HCT116 (cell line): Measurements from ENCODE around the gene DOCK10. TPM values are rescaled to one million over a fixed set of nuclear protein-coding genes. Genes with fewer than 3 reads are reported as not detected.

ENCODE experiments used
- ATAC-seq: fragments of 200-7000 bp; cut with Tn5 transposase; 2 replicates; pipeline ENCODE4 v1.9.1; 2020; ENCODE audit warnings: mild to moderate bottlenecking, moderate library complexity
- BruUV-seq: library from RNA; stranded (reverse); fragments of 400-500 nt; replicated peaks from 2 replicates; lab custom pipeline; 2021; lab: Mats Ljungman, UMichigan
- CTCF ChIA-PET: fragments of 300-600 bp; sonication (Branson Sonifier 250); formaldehyde crosslinking; loops from one replicate; lab custom pipeline; 2021; ENCODE audit warnings: antibody characterized with exemption; lab: Charles Lee
- POLR2A ChIA-PET: fragments of 300-600, 350-600 bp; sonication (Branson Sonifier 250); formaldehyde crosslinking; loops from one replicate; lab custom pipeline; 2021; ENCODE audit warnings: antibody characterized with exemption; lab: Charles Lee
- RAD21 ChIA-PET, 2 experiments: fragments of 300-600 bp; sonication (Branson Sonifier 250); formaldehyde crosslinking; loops; one replicate each; lab custom pipeline; 2023; ENCODE audit warnings: low total read pairs in 2 of 2; ENCODE audit not compliant: uncharacterized antibody in 2 of 2, unreplicated experiment in 2 of 2, low non-redundant PET in 1 of 2; lab: Charles Lee
- DNase-seq: peaks from one replicate; pipeline ENCODE4 v3.0.0-alpha.2; 2010; ENCODE audit warnings: low read depth, low spot score
- H2AFZ ChIP-seq: fragments of 200-600 bp; shearing (Covaris generic), sonication (generic); 2 replicates; pipeline ENCODE4 v1.6.1; 2017; ENCODE audit warnings: low read depth, mixed run types, mixed read lengths, antibody characterized with exemption, low read length; ENCODE audit not compliant: poor library complexity, severe bottlenecking
- H3K27ac ChIP-seq: 2 replicates; pipeline ENCODE4 v1.5.1; 2012; ENCODE audit warnings: low read depth, low read length
- H3K27me3 ChIP-seq: fragments of 200-600 bp; sonication (generic); 2 replicates; pipeline ENCODE4 v1.6.1; 2016; ENCODE audit warnings: mixed run types, low read length, mixed read lengths; ENCODE audit not compliant: insufficient read depth
- H3K36me3 ChIP-seq, 2 experiments: fragments of 200-500 bp in 1 of 2; fragments of 200-600 bp in 1 of 2; sonication (Bioruptor generic) in 1 of 2; sonication (generic) in 1 of 2; 2 replicates each; pipeline versions ENCODE4 v1.5.1 to v1.6.1; 2014 to 2016; ENCODE audit warnings: low read length in 2 of 2, inconsistent platforms in 1 of 2, mixed read lengths in 1 of 2, mixed run types in 1 of 2; ENCODE audit not compliant: insufficient read depth in 2 of 2, control insufficient read depth in 1 of 2
- H3K4me1 ChIP-seq, 2 experiments: fragments of 200-600 bp in 1 of 2; sonication (generic) in 1 of 2; 2 replicates each; pipeline versions ENCODE4 v1.5.1 to v1.6.1; 2012 to 2017; ENCODE audit warnings: low read length in 2 of 2, inconsistent platforms in 1 of 2, mild to moderate bottlenecking in 1 of 2, mixed read lengths in 1 of 2, mixed run types in 1 of 2, moderate library complexity in 1 of 2; ENCODE audit not compliant: insufficient read depth in 2 of 2, control insufficient read depth in 1 of 2
- H3K4me2 ChIP-seq: fragments of 200-600 bp; sonication (generic); 2 replicates; pipeline ENCODE4 v1.6.1; 2017; ENCODE audit warnings: mixed run types, low read length, mixed read lengths
- H3K4me3 ChIP-seq, 2 experiments: fragments of 200-600 bp in 1 of 2; sonication (generic) in 1 of 2; replicated peaks in 1 of 2; 2 replicates each; pipeline ENCODE4 v1.5.1; 2011 to 2016; ENCODE audit warnings: low read length in 2 of 2, control low read depth in 1 of 2, low read depth in 1 of 2, mild to moderate bottlenecking in 1 of 2, mixed read lengths in 1 of 2, mixed run types in 1 of 2
- H3K79me2 ChIP-seq: fragments of 200-600 bp; sonication (generic); 2 replicates; pipeline ENCODE4 v1.6.1; 2017; ENCODE audit warnings: mild to moderate bottlenecking, mixed run types, low read length, moderate library complexity, mixed read lengths; ENCODE audit not compliant: insufficient read depth
- H3K9ac ChIP-seq: fragments of 200-600 bp; sonication (generic); 2 replicates; pipeline ENCODE4 v1.6.1; 2016; ENCODE audit warnings: low read length, mixed read lengths
- H3K9me2 ChIP-seq: fragments of 200-600 bp; sonication (generic), shearing (Covaris generic); 2 replicates; pipeline ENCODE4 v1.6.1; 2017; ENCODE audit warnings: mixed run types, mild to moderate bottlenecking, moderate library complexity; ENCODE audit not compliant: insufficient read depth
- H3K9me3 ChIP-seq, 2 experiments: fragments of 200-500 bp in 1 of 2; fragments of 200-600 bp in 1 of 2; sonication (Bioruptor generic) in 1 of 2; sonication (generic) in 1 of 2; 2 replicates each; pipeline ENCODE4 v1.6.1; 2014 to 2017; ENCODE audit warnings: low read length in 2 of 2, mixed read lengths in 2 of 2, inconsistent platforms in 1 of 2, low read depth in 1 of 2, mild to moderate bottlenecking in 1 of 2, mixed run types in 1 of 2, moderate library complexity in 1 of 2; ENCODE audit not compliant: control insufficient read depth in 1 of 2, insufficient read depth in 1 of 2
- H4K20me1 ChIP-seq: fragments of 200-600 bp; sonication (generic), shearing (Covaris generic); 2 replicates; pipeline ENCODE4 v1.6.1; 2017; ENCODE audit warnings: mixed run types, mild to moderate bottlenecking, moderate library complexity; ENCODE audit not compliant: insufficient read depth
- ELF1 ChIP-seq: IDR thresholded peaks from 2 replicates; pipeline ENCODE4 v1.6.1; 2012; ENCODE audit warnings: low read depth, borderline replicate concordance
- EZH2phosphoT487 ChIP-seq: fragments of 200-600 bp; IDR thresholded peaks from 2 replicates; pipeline ENCODE4 v1.6.1; 2018; ENCODE audit warnings: antibody characterized with exemption, borderline replicate concordance
- FOSL1 ChIP-seq: IDR thresholded peaks from 2 replicates; pipeline ENCODE4 v1.6.1; 2012; ENCODE audit warnings: low read depth
- JUND ChIP-seq: IDR thresholded peaks from 2 replicates; pipeline ENCODE4 v1.6.1; 2012
- POLR2AphosphoS5 ChIP-seq: IDR thresholded peaks from 2 replicates; pipeline ENCODE4 v1.6.1; 2011; ENCODE audit warnings: mild to moderate bottlenecking, low read depth, low read length, moderate library complexity
- RAD21 ChIP-seq: IDR thresholded peaks from 2 replicates; pipeline ENCODE4 v1.6.1; 2012; ENCODE audit warnings: low read depth, mild to moderate bottlenecking
- SIN3A ChIP-seq: IDR thresholded peaks from 2 replicates; pipeline ENCODE4 v1.6.1; 2012; ENCODE audit warnings: low read depth
- SP1 ChIP-seq: IDR thresholded peaks from 2 replicates; pipeline ENCODE4 v1.6.1; 2012; ENCODE audit warnings: low read depth
- SRF ChIP-seq: IDR thresholded peaks from 2 replicates; pipeline ENCODE4 v1.6.1; 2012; ENCODE audit warnings: low read depth
- TCF7L2 ChIP-seq: IDR thresholded peaks from 2 replicates; pipeline ENCODE4 v1.7.0; 2011; ENCODE audit warnings: borderline replicate concordance, inconsistent platforms; ENCODE audit not compliant: insufficient read depth, insufficient read length; ENCODE audit errors: extremely low read depth
- YY1 ChIP-seq: IDR thresholded peaks from 2 replicates; pipeline ENCODE4 v1.6.1; 2011; ENCODE audit warnings: low read length, low read depth, moderate library complexity, mild to moderate bottlenecking; ENCODE audit not compliant: insufficient replicate concordance; ENCODE audit errors: extremely low read depth
- ZFX ChIP-seq: fragments of 450-650 bp; IDR thresholded peaks from 2 replicates; pipeline ENCODE4 v1.6.1; 2017
- ZNF274 ChIP-seq: fragments of 200-500 bp; sonication (Bioruptor generic); IDR thresholded peaks from 2 replicates; pipeline ENCODE4 v1.6.1; 2014; ENCODE audit warnings: mild to moderate bottlenecking, low read depth, low read length, inconsistent platforms
- intact Hi-C: fragments of 100-400 bp; cut with micrococcal nuclease; formaldehyde crosslinking; loops from 2 replicates; pipeline ENCODE4 v1.10.0; 2022
- total RNA-seq: library from RNA; stranded (reverse); gene quantifications from one replicate; pipeline ENCODE4 v1.2.1, GENCODE V29; 2021; ENCODE audit not compliant: unreplicated experiment
- TF ChIP-seq, protein P1 (sequence below): IDR thresholded peaks from 2 replicates; pipeline ENCODE4 v1.6.1; 2012
- TF ChIP-seq, protein P2 (sequence below), 3 experiments: fragments of 200-600 bp in 1 of 3; sonication (generic) in 1 of 3; IDR thresholded peaks in 2 of 3; conservative IDR thresholded peaks in 1 of 3; 2 replicates each; pipeline ENCODE4 v1.5.1; 2012 to 2017; ENCODE audit warnings: low read depth in 2 of 3, low read length in 2 of 3, antibody characterized with exemption in 1 of 3, borderline replicate concordance in 1 of 3, control low read depth in 1 of 3, mild to moderate bottlenecking in 1 of 3, mixed read lengths in 1 of 3, mixed run types in 1 of 3, moderate library complexity in 1 of 3; ENCODE audit not compliant: insufficient read depth in 1 of 3
- TF ChIP-seq, protein P3 (sequence below): IDR thresholded peaks from 2 replicates; pipeline ENCODE4 v1.6.1; 2011; ENCODE audit warnings: mild to moderate bottlenecking, low read length, moderate library complexity; ENCODE audit not compliant: insufficient replicate concordance; ENCODE audit errors: extremely low read depth
- TF ChIP-seq, protein P4 (sequence below): IDR thresholded peaks from 2 replicates; pipeline ENCODE4 v1.6.1; 2012
- TF ChIP-seq, protein P5 (sequence below): IDR thresholded peaks from 2 replicates; pipeline ENCODE4 v1.6.1; 2012; ENCODE audit warnings: low read depth

The DOCK10 gene
- total RNA-seq, 1 experiment from 2014 or later = 0.54 TPM

DNA sequence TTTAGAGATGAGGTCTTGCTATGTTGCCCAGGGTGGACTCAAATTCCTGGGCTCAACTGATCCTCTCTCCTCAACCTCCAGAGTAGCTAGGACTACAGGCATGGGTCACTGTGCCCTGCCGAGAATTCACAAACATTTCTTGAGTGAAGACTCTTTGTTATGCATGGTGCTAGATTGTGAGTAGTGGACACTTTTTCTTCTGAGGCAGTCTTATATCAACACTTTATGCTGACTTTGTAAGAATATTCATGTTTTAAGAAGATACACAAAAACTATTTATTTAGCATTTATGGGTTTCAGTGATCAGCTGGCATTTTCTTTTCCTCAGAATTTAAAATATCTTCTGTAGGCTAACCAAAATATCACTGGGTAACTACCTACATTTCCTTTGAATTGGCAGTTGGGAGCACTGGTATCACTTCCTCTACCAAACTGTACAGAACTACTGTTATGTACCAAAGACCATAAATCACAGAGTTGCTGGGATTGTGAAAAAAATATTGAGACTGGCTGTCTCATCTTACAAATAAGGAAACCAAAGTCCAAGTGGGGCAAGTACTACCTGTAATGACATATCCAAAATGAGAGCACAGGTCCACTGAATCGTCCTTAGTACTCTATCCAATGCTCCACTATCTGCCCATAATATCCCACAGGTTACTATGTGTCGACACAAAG is 34.0 kb downstream of the DOCK10 start:
- Histone ChIP-seq H3K9me2 (no peaks in the 10 kb centered on the region), H3K4me1 (peaks cover 0 to 13% of the 10 kb centered on the region in 2 experiments; a peak in 2 of 4 replicates), H4K20me1 (no peaks in the 10 kb centered on the region), H3K4me2 (no peak overlapping the region), H2AFZ (no peak overlapping the region), H3K9me3 (no peaks in the 10 kb centered on the region), H3K4me3 (no peak overlapping the region), H3K9ac (no peak overlapping the region), H3K36me3 (no peaks in the 10 kb centered on the region), H3K27ac (no peak overlapping the region), H3K79me2 (no peaks in the 10 kb centered on the region), H3K27me3 (no peaks in the 10 kb centered on the region)
- intact Hi-C loops = loop anchor here (10.0 kb wide), 2 partner anchors 234 to 1034 kb away; no protein-coding TSS in a partner anchor
- ChIA-PET POLR2A (no interaction called here), RAD21 (no interaction called here), CTCF (no interaction called here)
- no TSS peak for BruUV-seq
- DNase-seq (no peak), ATAC-seq (no peak)
- TF ChIP-seq, protein P1, sequence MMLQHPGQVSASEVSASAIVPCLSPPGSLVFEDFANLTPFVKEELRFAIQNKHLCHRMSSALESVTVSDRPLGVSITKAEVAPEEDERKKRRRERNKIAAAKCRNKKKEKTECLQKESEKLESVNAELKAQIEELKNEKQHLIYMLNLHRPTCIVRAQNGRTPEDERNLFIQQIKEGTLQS = no peak
- TF ChIP-seq EZH2phosphoT487 = no peak
- TF ChIP-seq TCF7L2 = no peak
- TF ChIP-seq SIN3A = no peak
- no peak for TF ChIP-seq JUND
- TF ChIP-seq, protein P2, sequence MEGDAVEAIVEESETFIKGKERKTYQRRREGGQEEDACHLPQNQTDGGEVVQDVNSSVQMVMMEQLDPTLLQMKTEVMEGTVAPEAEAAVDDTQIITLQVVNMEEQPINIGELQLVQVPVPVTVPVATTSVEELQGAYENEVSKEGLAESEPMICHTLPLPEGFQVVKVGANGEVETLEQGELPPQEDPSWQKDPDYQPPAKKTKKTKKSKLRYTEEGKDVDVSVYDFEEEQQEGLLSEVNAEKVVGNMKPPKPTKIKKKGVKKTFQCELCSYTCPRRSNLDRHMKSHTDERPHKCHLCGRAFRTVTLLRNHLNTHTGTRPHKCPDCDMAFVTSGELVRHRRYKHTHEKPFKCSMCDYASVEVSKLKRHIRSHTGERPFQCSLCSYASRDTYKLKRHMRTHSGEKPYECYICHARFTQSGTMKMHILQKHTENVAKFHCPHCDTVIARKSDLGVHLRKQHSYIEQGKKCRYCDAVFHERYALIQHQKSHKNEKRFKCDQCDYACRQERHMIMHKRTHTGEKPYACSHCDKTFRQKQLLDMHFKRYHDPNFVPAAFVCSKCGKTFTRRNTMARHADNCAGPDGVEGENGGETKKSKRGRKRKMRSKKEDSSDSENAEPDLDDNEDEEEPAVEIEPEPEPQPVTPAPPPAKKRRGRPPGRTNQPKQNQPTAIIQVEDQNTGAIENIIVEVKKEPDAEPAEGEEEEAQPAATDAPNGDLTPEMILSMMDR (IDR thresholded peaks at IDR 0.05 in 2 of 3, conservative IDR thresholded peaks at IDR 0.05 in 1 of 3; ENCODE audit: borderline replicate concordance in 1 of 3, insufficient read depth in 1 of 3, low read depth in 2 of 3, low read length in 2 of 3) = no peak
- no peak for TF ChIP-seq ELF1
- TF ChIP-seq, protein P3, sequence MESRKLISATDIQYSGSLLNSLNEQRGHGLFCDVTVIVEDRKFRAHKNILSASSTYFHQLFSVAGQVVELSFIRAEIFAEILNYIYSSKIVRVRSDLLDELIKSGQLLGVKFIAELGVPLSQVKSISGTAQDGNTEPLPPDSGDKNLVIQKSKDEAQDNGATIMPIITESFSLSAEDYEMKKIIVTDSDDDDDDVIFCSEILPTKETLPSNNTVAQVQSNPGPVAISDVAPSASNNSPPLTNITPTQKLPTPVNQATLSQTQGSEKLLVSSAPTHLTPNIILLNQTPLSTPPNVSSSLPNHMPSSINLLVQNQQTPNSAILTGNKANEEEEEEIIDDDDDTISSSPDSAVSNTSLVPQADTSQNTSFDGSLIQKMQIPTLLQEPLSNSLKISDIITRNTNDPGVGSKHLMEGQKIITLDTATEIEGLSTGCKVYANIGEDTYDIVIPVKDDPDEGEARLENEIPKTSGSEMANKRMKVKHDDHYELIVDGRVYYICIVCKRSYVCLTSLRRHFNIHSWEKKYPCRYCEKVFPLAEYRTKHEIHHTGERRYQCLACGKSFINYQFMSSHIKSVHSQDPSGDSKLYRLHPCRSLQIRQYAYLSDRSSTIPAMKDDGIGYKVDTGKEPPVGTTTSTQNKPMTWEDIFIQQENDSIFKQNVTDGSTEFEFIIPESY = no peak
- TF ChIP-seq POLR2AphosphoS5 = no peak
- no peak for TF ChIP-seq ZNF274
- TF ChIP-seq, protein P4, sequence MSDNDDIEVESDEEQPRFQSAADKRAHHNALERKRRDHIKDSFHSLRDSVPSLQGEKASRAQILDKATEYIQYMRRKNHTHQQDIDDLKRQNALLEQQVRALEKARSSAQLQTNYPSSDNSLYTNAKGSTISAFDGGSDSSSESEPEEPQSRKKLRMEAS = no peak
- TF ChIP-seq YY1 = no peak
- no peak for TF ChIP-seq RAD21
- TF ChIP-seq SP1 = no peak
- TF ChIP-seq SRF = no peak
- TF ChIP-seq, protein P5, sequence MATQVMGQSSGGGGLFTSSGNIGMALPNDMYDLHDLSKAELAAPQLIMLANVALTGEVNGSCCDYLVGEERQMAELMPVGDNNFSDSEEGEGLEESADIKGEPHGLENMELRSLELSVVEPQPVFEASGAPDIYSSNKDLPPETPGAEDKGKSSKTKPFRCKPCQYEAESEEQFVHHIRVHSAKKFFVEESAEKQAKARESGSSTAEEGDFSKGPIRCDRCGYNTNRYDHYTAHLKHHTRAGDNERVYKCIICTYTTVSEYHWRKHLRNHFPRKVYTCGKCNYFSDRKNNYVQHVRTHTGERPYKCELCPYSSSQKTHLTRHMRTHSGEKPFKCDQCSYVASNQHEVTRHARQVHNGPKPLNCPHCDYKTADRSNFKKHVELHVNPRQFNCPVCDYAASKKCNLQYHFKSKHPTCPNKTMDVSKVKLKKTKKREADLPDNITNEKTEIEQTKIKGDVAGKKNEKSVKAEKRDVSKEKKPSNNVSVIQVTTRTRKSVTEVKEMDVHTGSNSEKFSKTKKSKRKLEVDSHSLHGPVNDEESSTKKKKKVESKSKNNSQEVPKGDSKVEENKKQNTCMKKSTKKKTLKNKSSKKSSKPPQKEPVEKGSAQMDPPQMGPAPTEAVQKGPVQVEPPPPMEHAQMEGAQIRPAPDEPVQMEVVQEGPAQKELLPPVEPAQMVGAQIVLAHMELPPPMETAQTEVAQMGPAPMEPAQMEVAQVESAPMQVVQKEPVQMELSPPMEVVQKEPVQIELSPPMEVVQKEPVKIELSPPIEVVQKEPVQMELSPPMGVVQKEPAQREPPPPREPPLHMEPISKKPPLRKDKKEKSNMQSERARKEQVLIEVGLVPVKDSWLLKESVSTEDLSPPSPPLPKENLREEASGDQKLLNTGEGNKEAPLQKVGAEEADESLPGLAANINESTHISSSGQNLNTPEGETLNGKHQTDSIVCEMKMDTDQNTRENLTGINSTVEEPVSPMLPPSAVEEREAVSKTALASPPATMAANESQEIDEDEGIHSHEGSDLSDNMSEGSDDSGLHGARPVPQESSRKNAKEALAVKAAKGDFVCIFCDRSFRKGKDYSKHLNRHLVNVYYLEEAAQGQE = no peak
- no peak for TF ChIP-seq ZFX
- no peak for TF ChIP-seq FOSL1
